Measurements from ENCODE around the gene SGTA. TPM values are rescaled to one million over a fixed set of nuclear protein-coding genes. Genes with fewer than 3 reads are reported as not detected.

SGTA gene
- total RNA-seq, 4 donors from 2014 or later = 37.9 to 49.5 (median 44.1) TPM

- no peak for DNase-seq (ENCODE audit: low spot score in 2 of 2)
- TF ChIP-seq CTCF (IDR thresholded peaks at IDR 0.05) (no peak), POLR2A (IDR thresholded peaks at IDR 0.05) (no peak)
- intact Hi-C loops (cut with DNase I; ENCODE audit: low total_unique reads) = loop anchor here (5.0 kb wide), 1 partner anchor 99 kb away; no protein-coding TSS in a partner anchor
- no peak overlapping the region for H3K4me3 ChIP-seq (ENCODE audit: low read depth, poor library complexity, severe bottlenecking)
- 71 to 72% methylated on average over 17 of the region's 17 CpGs for WGBS, 2 donors
These were observed 32.1 kb downstream of the SGTA start for GRCh38 chr19:2750808-2751437.

DNA sequence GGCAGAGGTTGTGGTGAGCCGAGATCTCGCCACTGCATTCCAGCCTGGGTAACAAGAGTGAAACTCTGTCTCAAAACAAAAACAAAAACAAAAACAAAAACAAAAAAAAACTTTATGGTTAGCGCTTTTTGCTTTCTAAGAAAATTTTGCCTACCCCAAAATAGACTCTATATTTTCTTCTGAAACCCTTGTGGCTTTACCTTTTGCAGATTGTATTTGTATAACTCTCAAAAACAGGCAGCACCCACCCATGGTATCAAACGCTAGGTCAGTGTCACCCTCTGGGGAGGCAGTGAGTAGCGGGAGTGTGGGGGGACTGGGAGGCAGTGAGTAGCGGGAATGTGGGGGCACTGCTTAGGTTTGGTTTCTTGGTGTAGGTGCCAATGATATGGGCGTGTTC is 35.7 kb downstream of the SGTA start:
- WGBS, 2 donors = 81 to 87% methylated on average over 7 of the region's 7 CpGs
- DNase-seq (ENCODE audit: low spot score in 2 of 2) = no peak
- intact Hi-C loops (cut with DNase I; ENCODE audit: low total_unique reads) = loop anchor here (5.0 kb wide), 1 partner anchor 35 kb away; no protein-coding TSS in a partner anchor
- no peak for TF ChIP-seq POLR2A (IDR thresholded peaks at IDR 0.05)
- TF ChIP-seq CTCF (IDR thresholded peaks at IDR 0.05) = no peak
- H3K4me3 ChIP-seq (ENCODE audit: low read depth, poor library complexity, severe bottlenecking) = no peak overlapping the region

DNA sequence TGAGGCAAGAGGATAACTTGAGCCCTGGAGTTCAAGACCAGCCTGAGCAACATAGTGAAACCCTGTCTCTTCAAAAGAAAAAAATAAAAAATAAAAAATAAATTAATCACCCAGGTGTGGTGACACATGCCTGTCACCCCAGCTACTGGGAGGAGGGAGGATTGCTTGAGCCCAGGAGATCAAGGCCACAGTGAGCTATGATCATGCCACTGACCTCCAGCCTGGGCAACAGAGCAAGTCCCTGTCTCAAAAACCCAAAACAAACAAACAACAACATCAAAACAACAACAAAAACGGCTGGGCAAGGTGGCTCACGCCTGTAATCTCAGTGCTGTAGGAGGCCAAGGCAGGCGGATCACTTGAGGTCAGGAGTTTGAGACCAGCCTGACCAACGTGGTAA is 39.0 kb downstream of the SGTA start:
- TF ChIP-seq CTCF (IDR thresholded peaks at IDR 0.05) (no peak), POLR2A (IDR thresholded peaks at IDR 0.05) (no peak)
- WGBS, 2 donors = 37 to 42% methylated on average over 4 of the region's 4 CpGs
- no peak overlapping the region for H3K4me3 ChIP-seq (ENCODE audit: low read depth, poor library complexity, severe bottlenecking)
- intact Hi-C loops (cut with DNase I; ENCODE audit: low total_unique reads) = no loop called here
- DNase-seq (ENCODE audit: low spot score in 2 of 2) = no peak

- intact Hi-C loops (cut with DNase I; ENCODE audit: low total_unique reads) = no loop called here
- no peak overlapping the region for H3K4me3 ChIP-seq (ENCODE audit: low read depth, poor library complexity, severe bottlenecking)
- WGBS, 2 donors = 75 to 80% methylated on average over 8 of the region's 8 CpGs
- no peak for DNase-seq (ENCODE audit: low spot score in 2 of 2)
- TF ChIP-seq CTCF (IDR thresholded peaks at IDR 0.05) = no peak
- no peak for TF ChIP-seq POLR2A (IDR thresholded peaks at IDR 0.05)
These were observed 40.0 kb downstream of the SGTA start for GRCh38 chr19:2743099-2743498.

- no peak overlapping the region for H3K4me3 ChIP-seq (ENCODE audit: low read depth, poor library complexity, severe bottlenecking)
- intact Hi-C loops (cut with DNase I; ENCODE audit: low total_unique reads) = no loop called here
- TF ChIP-seq CTCF (IDR thresholded peaks at IDR 0.05) (no peak), POLR2A (IDR thresholded peaks at IDR 0.05) (no peak)
- no peak for DNase-seq (ENCODE audit: low spot score in 2 of 2)
- 44 to 46% methylated on average over 13 of the region's 13 CpGs for WGBS, 2 donors
These were observed 42.8 kb downstream of the SGTA start for GRCh38 chr19:2740314-2740656.
